ELF-1 (cell line): ENCODE measurements around the gene G6PD.
"Not testable (repeated sequence)": the region's sequence is repeated elsewhere in the genome, so short reads cannot be mapped to it uniquely, and the experiment has no call there.

ENCODE experiments used
- DNase-seq: peaks from one replicate; pipeline ENCODE4 v3.0.0-alpha.2; 2016; ENCODE audit warnings: low read depth, low spot score

Gene G6PD

GRCh38 chrX:154515090-154515965, 31.3 kb downstream of the G6PD start:
- DNase-seq: peak; percentile 32

GRCh38 chrX:154513716-154514115, 32.9 kb downstream of the G6PD start:
- DNase-seq: no peak

GRCh38 chrX:154512879-154513553, 33.6 kb downstream of the G6PD start:
- no peak for DNase-seq

DNA sequence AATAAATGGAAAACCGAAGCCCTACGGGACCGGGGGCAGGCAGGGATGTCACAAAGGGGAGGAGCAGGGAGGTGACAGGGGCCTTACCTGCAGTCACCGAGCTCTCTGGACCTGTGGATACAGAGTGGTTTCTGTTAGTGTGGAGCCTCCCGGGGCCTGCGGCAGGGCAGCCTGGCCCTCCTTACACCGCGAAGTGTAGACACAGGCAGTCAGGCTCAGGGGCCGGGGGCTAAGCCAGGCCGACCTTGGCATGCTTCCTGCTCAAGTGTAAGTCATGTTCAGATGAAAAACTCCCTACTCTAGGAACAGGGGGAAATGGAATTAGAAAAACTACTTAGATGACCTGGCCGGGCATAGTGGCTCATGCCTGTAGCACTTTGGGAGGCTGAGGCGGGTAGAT, 34.9 kb downstream of the G6PD start:
- DNase-seq: no peak

GRCh38 chrX:154509455-154509854, 37.2 kb downstream of the G6PD start:
- DNase-seq: no peak

DNA sequence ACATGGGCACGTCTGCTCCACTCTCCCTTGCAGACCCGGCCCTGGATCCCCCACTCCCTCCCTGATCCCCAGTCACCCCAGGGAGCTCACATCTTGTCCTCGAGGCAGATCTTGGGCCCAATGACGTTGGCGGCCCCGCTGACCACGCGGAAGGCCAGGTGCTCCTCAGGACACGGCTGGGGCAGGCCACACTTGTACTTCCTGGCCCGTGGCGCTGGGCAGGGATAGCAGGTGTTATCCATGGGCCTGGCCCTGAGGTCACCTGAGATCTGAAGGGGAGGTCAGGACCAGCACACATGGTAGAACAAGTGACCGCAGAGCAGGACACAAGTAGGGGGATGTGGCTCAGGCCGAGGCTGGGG, 38.3 kb downstream of the G6PD start:
- no peak for DNase-seq

GRCh38 chrX:154507673-154508383, 38.8 kb downstream of the G6PD start:
- no peak for DNase-seq

- no peak for DNase-seq
Measured at GRCh38 chrX:154506483-154507332, 39.9 kb downstream of the G6PD start.

GRCh38 chrX:154505734-154506133, 40.9 kb downstream of the G6PD start:
- peak; percentile 56 for DNase-seq

DNA sequence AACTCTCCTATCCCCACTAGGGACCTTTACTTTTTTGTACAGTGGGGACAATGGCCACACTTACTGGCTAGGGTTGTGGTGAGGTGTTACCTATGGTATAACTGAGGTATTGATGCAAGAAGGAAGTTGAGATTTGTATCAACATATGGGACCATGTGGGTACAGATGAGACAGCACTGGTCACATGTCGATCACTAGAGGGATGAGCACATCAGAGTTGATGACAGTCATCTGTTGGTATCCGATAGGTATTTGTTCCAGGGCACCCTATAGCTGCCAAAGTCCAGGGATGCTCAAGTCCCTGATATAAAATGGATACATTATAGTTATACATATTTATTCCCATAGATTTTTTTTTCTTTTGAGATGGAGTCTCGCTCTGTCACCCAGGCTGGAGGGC, 43.7 kb downstream of the G6PD start:
- no peak for DNase-seq

DNA sequence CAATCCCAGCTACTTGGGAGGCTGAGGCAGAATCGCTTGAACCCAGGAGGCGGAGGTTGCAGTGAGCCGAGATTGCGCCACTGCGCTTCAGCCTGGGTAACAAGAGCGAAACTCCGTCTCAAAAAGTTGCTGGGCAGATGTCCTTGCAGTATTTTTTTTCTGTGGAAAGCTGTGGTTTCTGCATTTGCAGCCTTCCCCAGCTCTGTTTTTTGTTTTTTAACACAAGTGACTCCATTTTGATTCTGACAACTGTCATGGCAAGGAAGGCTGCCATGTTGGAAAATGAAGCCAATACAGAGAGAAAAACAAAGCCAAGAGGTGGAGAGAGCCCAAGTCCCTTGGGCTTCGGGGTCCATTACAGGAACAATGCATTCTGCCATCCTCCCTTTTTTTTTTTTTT, 44.5 kb downstream of the G6PD start:
- no peak for DNase-seq

GRCh38 chrX:154501423-154501822, 45.2 kb downstream of the G6PD start:
- not testable (repeated sequence) for DNase-seq

DNA sequence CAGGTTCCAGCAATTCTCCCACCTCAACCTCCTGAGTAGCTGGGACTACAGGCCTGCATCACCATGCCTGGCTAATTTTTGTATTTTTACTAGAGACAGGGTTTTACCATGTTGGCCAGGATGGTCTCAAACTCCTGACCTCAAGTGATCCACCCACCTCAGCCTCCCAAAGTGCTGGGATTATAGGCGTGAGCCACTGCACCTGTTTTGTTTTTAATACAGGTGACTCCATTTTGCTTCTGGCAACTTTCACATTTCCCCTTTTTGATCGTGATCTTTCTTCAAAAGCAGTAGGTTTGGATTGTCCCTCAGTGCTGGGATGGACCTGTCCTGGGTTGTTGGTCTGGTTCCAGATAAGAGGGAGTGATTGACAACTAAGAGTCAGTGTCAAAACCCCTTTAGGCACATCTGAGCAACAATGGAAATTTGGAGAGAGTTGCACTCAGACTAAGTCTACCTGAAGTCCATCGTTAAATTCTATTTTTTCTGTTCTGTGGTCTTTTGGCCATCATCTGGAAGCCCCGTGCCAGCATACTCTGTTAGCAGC, 50.0 kb downstream of the G6PD start:
- peak; percentile 23 for DNase-seq

- no peak for DNase-seq
Measured at GRCh38 chrX:154495472-154495922, 51.1 kb downstream of the G6PD start.

DNA sequence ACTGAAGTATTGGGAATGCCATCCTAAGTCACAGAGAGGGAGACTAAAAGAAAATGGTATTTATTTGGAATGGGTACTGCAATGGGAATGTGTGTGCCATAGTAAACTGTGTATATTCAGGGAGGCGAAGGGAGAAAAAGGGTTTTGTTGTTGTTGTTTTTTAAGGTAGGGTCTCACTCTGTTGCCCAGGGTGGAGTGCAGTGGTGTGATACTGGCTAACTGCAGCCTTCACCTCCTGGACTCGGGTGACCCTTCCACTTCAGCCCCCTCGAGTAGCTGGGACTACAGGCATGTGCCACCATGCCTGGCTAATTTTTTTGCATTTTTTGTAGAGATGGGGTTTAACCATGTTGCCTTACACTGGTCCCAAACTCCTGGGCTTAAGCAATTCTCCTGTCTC, 51.9 kb downstream of the G6PD start:
- no peak for DNase-seq

GRCh38 chrX:154490414-154491083, 56.1 kb downstream of the G6PD start, which contains the start of gene SLC10A3:
TSS of gene SLC10A3 (minus strand) at chrX:154490629. CDS start at chrX:154488940, 1,689 bp downstream.
- peak; percentile 99 for DNase-seq

DNA sequence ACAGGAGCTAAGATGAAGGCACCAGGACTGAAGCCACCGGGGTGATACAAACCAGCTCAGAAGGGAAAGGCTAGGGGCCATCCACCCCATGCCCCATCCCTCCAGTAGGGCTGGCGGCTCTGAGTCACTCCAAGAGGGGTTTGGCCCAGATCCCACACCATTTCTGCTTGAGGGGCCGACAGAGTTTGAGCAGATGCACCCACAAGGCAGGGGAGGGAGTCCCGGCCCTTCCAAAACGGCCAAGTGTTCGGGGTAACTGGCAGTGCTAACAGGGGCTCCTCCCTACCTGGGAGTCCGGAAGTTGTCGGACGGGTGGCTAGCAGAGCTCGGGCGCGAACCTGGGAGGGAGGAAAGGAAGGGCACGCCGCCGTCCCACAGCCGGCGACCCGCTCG, 56.6 kb downstream of the G6PD start:
- DNase-seq: peak; percentile 42

GRCh38 chrX:154489182-154489581, 57.5 kb downstream of the G6PD start:
- DNase-seq: no peak

DNA sequence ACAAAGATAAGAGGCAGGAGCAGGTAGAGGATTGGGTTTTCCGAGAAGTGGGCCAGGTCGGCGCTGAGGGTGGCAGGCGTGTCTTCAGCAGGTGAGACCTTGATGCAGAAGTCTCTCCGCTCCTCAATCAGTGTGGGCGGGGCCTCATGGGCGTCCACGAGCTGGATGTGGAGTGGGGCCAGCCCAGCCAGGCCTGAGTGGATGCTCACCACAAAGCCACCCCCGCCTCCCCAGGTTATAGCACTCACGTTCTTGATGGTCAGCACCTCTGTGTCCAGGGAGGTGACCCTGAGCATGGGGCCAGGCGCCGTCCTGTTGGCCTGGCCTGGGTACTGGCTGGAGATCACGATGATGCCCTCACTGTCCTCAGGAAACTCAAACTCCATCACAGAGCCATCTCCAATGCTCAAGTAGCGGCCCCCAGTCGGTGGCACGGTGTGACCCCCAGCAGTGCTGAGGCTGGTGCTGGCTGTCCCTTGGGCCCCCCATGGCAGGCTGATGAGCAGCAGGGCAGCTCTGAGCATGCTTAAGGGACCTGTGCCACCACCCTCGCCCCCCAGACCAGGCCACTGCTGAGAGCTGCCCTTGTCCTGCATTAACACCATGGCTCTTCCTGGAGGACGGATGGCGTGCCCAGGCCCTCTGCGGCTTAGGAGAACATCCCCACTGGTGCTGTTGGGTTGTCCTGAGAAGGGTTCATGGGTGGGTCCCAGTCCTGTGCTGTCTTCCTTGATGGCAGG, 58.1 kb downstream of the G6PD start:
- DNase-seq: no peak
